GM21619 (cell line): ENCODE measurements around the gene TCEA3.
A peak's percentile ranks its signal among the peaks of the same experiment; 100 is the strongest.

Experiments used
- ATAC-seq: cut with Tn5 transposase; IDR thresholded peaks from one replicate; pipeline ENCODE4 v1.9.1; 2021; ENCODE audit not compliant: unreplicated experiment

The TCEA3 gene

DNA sequence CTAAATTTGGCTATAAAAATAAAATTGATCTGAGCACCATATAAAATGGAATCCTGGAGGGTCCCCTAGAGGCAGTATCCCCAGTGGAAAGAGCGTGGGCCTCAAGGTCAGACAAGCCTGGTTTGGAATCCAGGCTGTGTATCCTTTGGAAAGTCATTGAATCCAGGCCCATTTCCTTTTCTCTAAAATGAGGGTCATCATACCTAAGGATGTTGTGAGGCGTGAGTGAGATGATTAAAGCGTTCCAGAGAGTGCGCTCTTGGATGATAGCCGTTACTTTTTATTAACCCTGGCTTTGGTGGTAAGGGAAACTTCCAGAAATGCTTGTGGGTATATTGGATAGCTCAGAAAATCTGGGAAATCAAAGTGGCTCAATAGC, 54.2 kb downstream of the TCEA3 start:
- ATAC-seq = no peak

DNA sequence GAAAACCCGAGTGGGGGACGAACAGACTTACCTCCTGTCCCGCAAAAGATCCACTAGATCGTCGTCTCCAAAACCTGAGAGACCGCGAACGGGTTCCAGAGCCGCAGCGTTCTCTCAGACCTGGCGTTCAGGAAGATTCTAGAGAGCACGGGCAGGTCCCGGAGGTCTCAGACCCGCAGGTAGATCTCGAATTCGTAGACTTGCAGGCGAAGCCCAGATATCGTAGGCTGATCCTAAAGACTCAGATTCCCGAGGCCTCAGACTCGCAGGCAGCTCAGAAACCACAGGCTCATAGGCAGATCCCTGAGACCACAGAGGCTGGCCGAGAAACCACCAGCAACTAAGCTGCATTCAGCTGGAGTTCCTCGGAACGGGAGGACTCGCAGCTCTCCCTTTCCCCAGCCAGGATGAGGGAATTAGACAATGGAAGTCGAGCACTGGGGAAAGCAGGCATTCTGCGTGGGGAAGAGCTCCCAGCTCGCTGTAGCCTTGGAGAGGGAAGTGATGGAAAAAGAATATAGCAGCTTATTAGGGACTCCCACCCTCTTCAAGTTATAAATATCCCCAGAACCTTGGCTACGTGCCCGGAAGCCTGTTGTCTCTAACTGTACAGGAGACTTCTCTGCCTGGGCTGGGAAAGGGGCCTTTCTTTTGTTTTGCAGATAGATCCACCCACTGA, 55.1 kb downstream of the TCEA3 start, which contains the start of gene ZNF436:
Gene ZNF436, minus strand, starts transcription at position 502 of the 679 bp plus-strand sequence. CDS start 1,831 bp downstream, outside the sequence.
- no peak for ATAC-seq

DNA sequence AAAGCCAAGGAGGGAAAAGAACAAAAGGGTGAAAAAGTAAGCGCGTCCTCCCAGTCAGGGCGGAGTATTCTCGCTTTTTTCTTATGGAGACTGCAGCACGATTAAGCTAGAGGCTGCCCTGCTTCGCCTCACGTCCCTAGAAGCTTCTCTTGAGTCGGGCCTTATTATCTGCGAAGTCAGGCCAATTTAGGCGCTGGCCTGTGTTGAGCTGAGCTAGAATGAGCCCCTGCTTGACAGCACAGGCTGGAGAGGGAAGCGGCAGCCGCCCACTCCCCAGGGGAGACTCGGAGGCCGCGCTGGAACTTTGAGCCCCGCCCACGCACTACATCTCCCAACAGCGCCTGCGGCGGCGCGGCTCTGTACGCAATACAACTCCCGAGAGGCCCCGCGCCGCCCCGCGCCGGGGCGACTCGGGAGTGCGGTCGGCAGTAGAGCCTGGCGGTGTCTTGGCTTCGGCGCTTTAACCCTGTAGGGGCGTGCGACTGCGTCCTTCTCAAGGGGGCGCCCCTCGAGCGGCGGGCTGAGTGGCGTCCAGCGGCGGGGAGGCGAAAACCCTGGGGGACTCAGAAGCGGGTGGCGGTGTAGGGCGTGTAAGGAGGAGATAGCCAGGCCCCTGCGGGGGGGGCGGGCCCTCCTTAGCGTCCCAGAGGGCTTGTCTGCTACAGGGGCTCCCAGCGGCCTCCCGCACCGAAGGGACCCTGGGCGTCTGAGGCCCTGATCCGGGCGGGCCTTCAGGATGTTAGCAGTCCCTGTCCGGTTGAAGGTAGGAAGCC, 55.8 kb downstream of the TCEA3 start:
- ATAC-seq = peak; percentile 62

DNA sequence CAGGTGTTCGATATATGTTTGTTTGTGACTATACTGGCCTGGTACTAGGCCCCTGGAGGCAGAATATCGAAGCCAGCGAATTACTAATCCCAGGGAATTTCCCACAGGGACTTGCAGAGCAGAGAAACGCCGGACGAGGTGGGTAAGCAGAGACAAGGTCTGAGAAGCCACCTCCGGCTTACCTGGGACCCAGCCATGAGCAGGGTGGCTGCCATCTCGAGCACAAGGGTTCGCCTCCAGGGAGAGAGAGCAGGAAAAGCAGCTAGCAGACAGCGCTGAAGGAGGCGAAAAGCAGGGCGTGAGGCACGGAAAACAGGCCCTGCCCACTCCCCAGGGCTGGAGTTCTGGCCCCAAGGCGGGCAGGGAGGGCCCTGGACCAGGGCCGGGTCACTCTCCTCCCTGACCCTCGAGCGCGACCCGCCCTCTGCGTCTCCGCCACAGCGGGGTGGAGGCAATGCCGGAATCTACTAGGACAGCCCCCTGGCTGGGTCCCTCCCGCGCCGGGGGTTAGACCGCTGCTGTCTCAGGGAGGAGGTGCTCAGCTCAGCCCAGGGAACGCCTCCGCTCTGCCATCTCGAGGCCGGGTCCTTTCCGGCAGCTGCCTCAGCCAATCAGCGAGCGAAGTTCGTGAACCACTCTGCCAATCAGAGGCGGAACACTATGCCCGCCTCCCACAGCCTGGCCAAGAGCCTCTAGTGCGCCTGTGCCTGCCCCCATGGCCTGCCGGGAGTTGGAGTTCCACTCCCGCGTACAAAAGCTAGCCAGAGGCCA, 56.6 kb downstream of the TCEA3 start:
- peak; percentile 88 for ATAC-seq

GRCh38 chr1:23367451-23367790, 57.1 kb downstream of the TCEA3 start:
- ATAC-seq = no peak

DNA sequence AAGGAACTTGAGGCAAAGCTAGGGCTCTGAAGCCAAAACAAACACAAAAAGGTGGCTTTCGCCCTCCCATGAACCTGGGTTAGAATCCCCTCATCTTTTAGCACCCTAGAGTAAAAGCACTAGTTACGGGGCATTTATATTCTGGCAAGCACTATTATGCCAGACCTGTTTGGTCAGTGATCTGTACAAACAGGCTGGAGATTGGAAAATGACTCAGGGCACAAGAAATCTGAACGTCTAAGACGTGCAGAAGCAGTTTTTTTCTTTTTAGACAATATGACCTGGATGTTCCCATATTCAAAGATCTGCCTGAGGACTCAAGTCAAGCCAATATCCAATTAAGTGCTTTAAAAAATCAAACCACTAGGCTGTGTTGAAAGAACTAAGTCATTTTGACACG, 58.0 kb downstream of the TCEA3 start:
- no peak for ATAC-seq

DNA sequence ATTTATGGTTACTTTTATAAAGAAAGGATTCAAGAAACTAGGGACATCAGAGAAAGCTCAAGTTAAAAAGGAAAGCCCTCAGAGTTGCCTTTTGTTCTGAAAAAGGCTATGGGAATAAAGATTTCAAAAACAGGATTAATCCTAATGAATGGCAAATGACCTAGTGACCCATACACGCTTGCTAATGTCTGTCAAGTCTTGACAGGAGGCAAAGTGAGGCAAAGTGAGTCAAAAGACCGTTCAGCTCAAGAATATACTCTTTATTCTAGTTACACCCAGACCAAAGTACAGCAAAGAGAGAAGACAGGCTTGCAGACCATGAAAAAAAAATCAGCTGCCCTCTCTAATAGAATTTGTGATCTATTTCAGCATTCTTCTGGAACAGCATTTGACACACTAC, 58.4 kb downstream of the TCEA3 start:
- ATAC-seq = no peak

DNA sequence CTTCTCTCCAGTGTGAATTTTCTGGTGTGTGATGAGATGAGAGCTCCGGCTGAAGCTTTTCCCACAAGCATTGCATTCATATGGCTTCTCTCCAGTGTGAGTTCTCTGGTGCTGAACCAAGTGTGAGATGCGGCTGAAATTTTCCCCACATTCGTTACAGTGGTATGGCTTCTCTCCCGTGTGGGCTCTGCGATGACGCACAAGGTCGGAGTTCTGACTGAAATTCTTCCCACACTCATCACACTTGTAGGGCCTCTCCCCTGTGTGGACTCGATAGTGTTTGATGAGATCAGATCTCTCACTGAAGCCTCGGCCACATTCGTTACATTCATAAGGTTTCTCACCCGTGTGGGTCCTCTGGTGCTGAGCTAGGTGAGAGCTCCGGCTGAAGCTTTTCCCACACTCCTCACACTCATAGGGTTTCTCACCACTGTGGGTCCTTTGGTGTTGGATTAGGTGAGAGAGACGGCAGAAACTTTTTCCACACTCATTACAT, 62.3 kb downstream of the TCEA3 start:
- ATAC-seq = no peak

DNA sequence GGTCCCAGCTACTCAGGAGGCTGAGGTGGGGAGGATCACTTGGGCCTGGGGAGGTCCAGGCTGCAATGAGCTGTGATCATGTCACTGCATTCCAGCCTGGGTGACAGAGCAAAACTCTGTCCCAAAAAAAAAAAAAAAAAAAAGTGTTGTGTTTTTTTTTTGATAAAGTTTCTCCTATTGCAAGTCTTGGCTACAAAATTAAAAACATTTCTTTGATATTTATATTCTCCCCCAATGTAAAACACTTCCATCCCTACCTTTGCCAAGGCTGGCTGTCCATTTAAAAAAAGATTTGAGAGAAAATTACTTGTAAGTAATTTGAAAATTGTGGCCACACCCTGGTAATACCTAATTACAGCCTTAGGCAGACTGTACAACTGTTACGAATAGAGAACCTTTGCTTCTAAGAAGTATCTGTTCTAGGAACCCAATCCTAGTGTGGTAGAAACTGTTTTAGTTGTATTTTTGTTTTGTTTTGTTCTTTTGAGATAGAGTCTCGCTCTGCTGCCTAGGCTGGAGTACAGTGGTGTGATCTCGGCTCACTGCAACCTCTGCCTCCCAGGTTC, 66.2 kb downstream of the TCEA3 start:
- ATAC-seq = no peak

- ATAC-seq = no peak
These were observed 67.2 kb downstream of the TCEA3 start for GRCh38 chr1:23357138-23357908.

GRCh38 chr1:23356471-23357137, 67.9 kb downstream of the TCEA3 start:
- no peak for ATAC-seq

- no peak for ATAC-seq
These were observed 70.3 kb downstream of the TCEA3 start for GRCh38 chr1:23354245-23354644.

GRCh38 chr1:23352096-23352695, 72.4 kb downstream of the TCEA3 start:
- no peak for ATAC-seq

DNA sequence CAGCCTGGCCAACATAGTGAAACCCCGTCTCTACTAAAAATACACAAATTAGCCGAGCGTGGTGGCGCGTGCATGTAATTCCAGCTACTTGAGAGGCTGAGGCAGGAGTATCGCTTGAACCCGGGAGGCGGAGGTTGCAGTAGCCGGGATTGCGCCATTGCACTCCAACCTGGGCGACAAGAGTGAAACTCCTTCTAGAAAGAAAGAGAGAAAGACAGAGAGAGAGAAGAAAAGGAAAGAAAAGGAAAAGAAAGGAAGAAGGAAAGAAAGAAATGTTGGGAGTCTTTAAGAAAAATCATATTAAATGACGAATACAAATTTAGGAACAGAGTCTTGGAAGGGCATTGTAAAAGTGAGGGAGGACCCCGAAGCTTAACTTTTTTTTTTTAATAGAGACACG, 78.6 kb downstream of the TCEA3 start:
- ATAC-seq = no peak

DNA sequence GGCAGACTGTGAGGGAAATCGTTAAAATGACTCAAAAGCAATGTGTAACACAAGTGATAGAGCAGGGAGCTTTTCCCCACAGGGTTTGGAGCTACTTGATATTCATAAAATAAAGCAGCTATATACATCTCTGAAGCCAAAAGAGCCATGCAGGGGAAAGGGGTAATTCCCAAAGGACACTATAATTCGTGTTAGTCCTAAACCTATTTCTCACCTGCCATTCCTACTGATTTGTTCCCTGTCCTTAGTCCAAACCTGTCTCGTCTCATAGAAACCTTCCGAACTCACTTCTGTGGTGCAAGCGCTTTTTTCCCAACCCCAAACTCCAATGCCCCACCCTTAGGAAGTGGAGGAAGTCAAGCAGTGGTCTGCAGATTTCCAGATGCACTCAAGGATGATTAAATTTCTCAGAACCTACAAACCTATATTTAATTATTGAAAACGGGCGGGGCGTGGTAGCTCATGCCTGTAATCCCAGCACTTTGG, 79.5 kb downstream of the TCEA3 start:
- ATAC-seq = no peak

GRCh38 chr1:23344111-23344986, 80.2 kb downstream of the TCEA3 start, which contains the start of gene HNRNPR:
Gene HNRNPR, minus strand, starts transcription at chr1:23344284. Its CDS starts 3,276 bp downstream, at chr1:23341008.
- ATAC-seq = peak; percentile 95

GRCh38 chr1:23343221-23344110, 81.1 kb downstream of the TCEA3 start:
- peak; percentile 14 for ATAC-seq
